HG03039 (cell line): ENCODE data around the gene SNX3.

Experiments
- ATAC-seq: cut with Tn5 transposase; IDR thresholded peaks from one replicate; pipeline ENCODE4 v1.9.1; 2021; ENCODE audit warnings: mild to moderate bottlenecking, moderate library complexity; ENCODE audit not compliant: unreplicated experiment

The SNX3 gene

GRCh38 chr6:108171291-108171917, 89.4 kb downstream of the SNX3 start:
- no peak for ATAC-seq

GRCh38 chr6:108170332-108171290, 90.2 kb downstream of the SNX3 start:
- ATAC-seq, result no peak

DNA sequence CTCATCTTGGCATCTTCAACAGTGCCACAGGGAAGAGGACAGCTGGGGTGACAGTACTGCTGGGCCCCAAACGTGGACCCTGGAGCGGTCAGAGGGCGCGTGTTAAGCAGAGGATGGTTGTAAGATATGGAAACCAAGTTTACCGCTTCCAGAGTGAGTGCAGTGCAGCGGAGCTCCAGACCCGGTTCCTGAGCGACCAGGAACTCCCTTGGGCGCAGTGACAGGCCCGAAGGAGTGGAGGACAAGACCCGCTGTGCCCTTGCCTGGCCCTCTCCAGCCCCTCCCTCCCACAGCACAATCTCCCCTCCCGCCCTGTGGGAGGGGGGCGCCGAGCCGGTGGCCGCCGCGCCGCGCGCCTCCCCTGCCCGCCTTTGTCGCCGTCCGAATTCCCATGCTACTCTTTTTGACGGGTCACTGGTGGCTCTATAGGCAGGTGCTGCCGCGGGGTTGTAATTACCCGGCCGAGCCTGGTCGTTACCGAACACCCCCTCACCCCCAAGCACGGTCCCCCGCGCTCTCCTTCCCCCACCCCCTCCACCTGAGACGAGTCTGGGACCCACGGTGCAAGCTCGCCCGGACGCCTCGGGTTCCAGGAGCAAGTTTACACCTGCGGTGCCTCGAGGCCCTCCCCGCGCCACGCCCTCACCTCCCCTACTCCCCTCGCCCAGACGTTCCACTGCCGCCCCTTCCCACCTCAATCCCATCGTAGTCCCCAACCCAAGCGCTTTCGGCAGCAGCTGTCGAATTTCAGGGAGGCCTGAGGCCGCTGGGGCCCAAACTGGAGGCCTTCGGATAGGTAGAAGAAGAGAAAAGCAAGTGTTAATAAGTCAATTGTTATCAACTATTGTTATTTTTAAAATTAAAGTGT, 91.1 kb downstream of the SNX3 start:
- ATAC-seq, result no peak

GRCh38 chr6:108168501-108169463, 92.1 kb downstream of the SNX3 start:
- no peak for ATAC-seq

- no peak for ATAC-seq
These were observed 92.8 kb downstream of the SNX3 start for GRCh38 chr6:108168090-108168463.

- no peak for ATAC-seq
These were observed 93.3 kb downstream of the SNX3 start for GRCh38 chr6:108167449-108168089.

- ATAC-seq, result no peak
These were observed 94.0 kb downstream of the SNX3 start for GRCh38 chr6:108166664-108167448.

- no peak for ATAC-seq
These were observed 94.9 kb downstream of the SNX3 start, which contains the start of gene NR2E1 for GRCh38 chr6:108165714-108166663. TSS of gene NR2E1 (plus strand) at chr6:108166022. CDS start at chr6:108166766, 744 bp downstream.

- no peak for ATAC-seq
These were observed 95.8 kb downstream of the SNX3 start for GRCh38 chr6:108164815-108165706.

DNA sequence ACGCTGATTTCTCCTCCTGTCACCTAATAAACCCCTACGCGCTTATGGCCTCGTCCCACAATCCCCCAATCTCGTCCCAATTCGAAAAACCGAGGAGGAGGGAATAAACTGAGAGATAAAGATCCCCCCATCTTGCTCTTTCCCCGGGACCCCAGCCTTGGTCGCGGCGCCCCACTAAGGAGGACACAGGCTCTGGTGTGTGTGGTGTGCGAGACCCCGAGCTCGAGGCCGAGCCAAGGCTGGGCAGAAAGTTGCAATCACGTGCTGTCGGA, 96.4 kb downstream of the SNX3 start:
- ATAC-seq, result no peak

- ATAC-seq, result no peak
These were observed 96.9 kb downstream of the SNX3 start for GRCh38 chr6:108163644-108164542.

- ATAC-seq, result no peak
These were observed 97.6 kb downstream of the SNX3 start for GRCh38 chr6:108163267-108163643.

DNA sequence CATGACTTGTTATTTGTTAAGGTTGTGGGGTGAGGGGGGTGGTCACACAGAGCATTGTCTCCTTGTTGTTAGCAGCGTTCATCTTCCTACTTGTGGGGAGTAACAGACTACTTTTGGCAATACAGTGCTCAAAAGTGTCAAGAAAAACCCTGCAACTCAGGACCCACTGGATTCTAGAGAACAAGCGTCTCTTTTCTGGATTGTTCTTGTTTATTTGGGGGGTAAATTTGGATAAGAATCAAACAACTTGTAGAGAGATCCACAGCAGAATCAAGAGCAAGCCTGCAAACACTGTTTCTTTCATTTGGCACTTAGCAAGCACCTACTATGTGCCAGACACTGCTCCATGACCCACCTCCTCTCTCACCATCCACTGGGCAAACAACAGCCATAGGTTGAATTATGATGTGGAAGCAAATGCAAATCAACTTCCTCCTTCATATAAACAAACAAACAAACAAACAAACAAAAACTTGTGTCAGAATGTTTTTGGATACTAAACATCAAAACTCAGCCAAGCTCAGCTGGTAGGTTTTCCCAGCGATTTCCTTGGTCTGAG, 99.0 kb downstream of the SNX3 start:
- ATAC-seq, result no peak
